Ovary (tissue), 3 donors: Measurements from ENCODE around the gene PIGS.

ENCODE experiments used
- CTCF ChIP-seq, 3 donors: fragments of 450-650 bp in 2 of 3; fragments of 200-600 bp in 1 of 3; IDR thresholded peaks; one replicate each; pipeline versions ENCODE4 v1.5.1 to v1.8.0; 2016 to 2022; ENCODE audit warnings: antibody characterized with exemption in 3 of 3, mild to moderate bottlenecking in 1 of 3
- EP300 ChIP-seq: sonication (generic); formaldehyde crosslinking; IDR thresholded peaks from one replicate; pipeline ENCODE4 v1.6.1; 2017; ENCODE audit warnings: antibody characterized with exemption
- POLR2A ChIP-seq: fragments of 450-650 bp; IDR thresholded peaks from one replicate; pipeline ENCODE4 v1.6.1; 2017; ENCODE audit warnings: antibody characterized with exemption, mild to moderate bottlenecking, moderate library complexity
- donor health status: DM: no; HTN: no; CAD: no.

- no peak for TF ChIP-seq CTCF (IDR thresholded peaks at IDR 0.05)
- no peak for TF ChIP-seq EP300
- no peak for TF ChIP-seq POLR2A
These were observed 3.2 kb upstream of the PIGS start for GRCh38 chr17:28574526-28574925.
